ENCODE measurements around the gene KIF18A.
"Not testable (repeated sequence)": the region's sequence is repeated elsewhere in the genome, so short reads cannot be mapped to it uniquely, and the experiment has no call there.

Gene KIF18A

GRCh38 chr11:28106353-28107043 lies 1.5 kb downstream of the KIF18A start:
- no peak for DNase-seq

GRCh38 chr11:28105869-28106268 lies 2.1 kb downstream of the KIF18A start:
- DNase-seq: no peak

- no peak for DNase-seq
Measured at GRCh38 chr11:28104984-28105383, 3.0 kb downstream of the KIF18A start.

GRCh38 chr11:28104425-28104824 lies 3.5 kb downstream of the KIF18A start:
- DNase-seq: no peak

- not testable (repeated sequence) for DNase-seq
Measured at GRCh38 chr11:28102300-28102699, 5.7 kb downstream of the KIF18A start.

GRCh38 chr11:28100665-28101064 lies 7.3 kb downstream of the KIF18A start:
- no peak for DNase-seq

- no peak for DNase-seq
Measured at GRCh38 chr11:28099715-28100114, 8.2 kb downstream of the KIF18A start.

GRCh38 chr11:28098257-28098656 lies 9.7 kb downstream of the KIF18A start:
- no peak for DNase-seq

GRCh38 chr11:28092786-28093185 lies 15.2 kb downstream of the KIF18A start:
- DNase-seq: no peak

- no peak for DNase-seq
Measured at GRCh38 chr11:28090052-28090749, 17.8 kb downstream of the KIF18A start.

- DNase-seq: no peak
Measured at GRCh38 chr11:28089378-28089777, 18.6 kb downstream of the KIF18A start.

- DNase-seq: not testable (repeated sequence)
Measured at GRCh38 chr11:28087693-28088092, 20.3 kb downstream of the KIF18A start.

- DNase-seq: not testable (repeated sequence)
Measured at GRCh38 chr11:28087192-28087591, 20.8 kb downstream of the KIF18A start.

- DNase-seq: no peak
Measured at GRCh38 chr11:28086569-28086968, 21.4 kb downstream of the KIF18A start.

GRCh38 chr11:28083118-28083517 lies 24.8 kb downstream of the KIF18A start:
- no peak for DNase-seq

- DNase-seq: no peak
Measured at GRCh38 chr11:28077521-28077920, 30.4 kb downstream of the KIF18A start.

- no peak for DNase-seq
Measured at GRCh38 chr11:28072321-28072720, 35.6 kb downstream of the KIF18A start.

GRCh38 chr11:28071305-28071704 lies 36.7 kb downstream of the KIF18A start:
- DNase-seq: no peak

- DNase-seq: no peak
Measured at GRCh38 chr11:28058333-28058732, 49.6 kb downstream of the KIF18A start.

GRCh38 chr11:28054821-28055220 lies 53.1 kb downstream of the KIF18A start:
- DNase-seq: no peak

GRCh38 chr11:28049338-28050216 lies 58.4 kb downstream of the KIF18A start:
- no peak for DNase-seq

- no peak for DNase-seq
Measured at GRCh38 chr11:28048812-28049211, 59.1 kb downstream of the KIF18A start.

- DNase-seq: no peak
Measured at GRCh38 chr11:28043930-28044709, 63.8 kb downstream of the KIF18A start.

Data from CD4-positive, alpha-beta T cell treated with Interferon gamma for 1 hour (primary cell).